ENCODE results near the gene CWC27.
"Not testable (repeated sequence)": the region's sequence is repeated elsewhere in the genome, so short reads cannot be mapped to it uniquely, and the experiment has no call there.

The CWC27 gene

DNA sequence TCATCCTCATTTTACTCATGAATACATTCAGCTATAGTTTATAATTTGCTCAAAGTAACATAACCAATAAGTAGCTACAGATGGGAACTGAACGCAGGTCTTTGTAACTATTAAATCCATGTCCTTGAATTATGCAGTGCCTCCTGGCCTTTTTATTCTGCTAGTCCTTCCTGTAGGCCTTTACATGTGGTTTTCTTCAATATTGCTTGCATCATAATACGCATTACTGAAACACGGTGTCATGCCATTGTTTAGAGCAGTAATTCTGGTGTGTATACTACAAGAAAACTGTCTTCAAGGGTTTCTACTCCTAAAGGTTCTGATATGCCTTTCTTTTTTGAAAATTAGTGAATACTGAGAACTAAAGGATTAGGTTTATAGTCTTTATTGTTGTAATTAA is 20.7 kb downstream of the CWC27 start:
- DNase-seq = no peak

DNA sequence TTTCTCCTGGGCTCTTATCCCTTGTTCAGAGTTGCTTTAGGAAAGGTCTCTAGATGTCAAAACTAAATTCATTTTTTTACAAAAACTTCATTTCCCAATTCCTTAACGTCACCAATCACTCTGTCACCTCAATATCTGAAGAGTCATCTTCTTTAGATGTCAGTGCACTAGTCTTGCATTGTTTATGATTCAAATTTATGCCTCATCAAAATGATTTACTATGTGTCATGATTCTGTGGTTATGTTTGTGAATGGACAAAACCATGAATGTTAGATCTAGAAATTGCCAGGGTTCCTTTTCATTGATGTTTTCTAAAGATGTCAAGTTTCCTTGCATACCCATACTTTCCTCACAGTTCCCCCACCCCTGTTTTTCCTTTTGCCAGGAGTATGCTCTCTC is 21.5 kb downstream of the CWC27 start:
- no peak for DNase-seq

- no peak for DNase-seq
These were observed 23.7 kb downstream of the CWC27 start for GRCh38 chr5:64792469-64792868.

DNA sequence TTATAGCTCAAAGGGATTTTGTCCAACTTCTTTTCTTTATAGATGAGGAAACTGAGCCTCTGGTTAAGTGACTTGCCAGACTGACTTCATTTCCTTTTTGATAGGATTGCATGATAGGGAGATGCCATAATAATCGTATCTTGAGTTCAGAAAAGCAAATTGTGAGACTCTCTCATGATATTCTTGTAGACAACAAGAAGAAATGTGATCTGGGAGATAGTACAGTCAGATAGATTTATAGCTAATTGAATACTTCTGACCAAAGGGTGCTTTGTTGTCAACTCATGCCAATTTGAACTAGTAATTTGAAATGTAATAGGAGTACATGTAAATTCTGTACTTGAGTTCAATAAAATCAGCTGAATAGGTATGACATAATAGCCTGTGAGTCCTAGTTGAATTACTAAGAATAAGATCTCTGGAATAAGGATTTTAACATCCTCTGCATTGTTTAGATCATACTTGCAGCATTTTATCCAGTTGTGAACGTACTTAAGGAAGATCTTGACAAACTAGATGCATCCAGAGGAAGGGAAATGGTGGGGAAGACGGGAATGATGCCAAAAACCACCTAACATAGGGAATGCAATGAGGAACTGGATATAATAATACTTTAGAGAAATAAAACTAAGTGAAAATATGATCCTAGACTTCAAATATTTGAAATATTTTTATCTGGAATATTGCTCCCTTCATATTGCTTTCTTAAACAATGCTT is 25.5 kb downstream of the CWC27 start:
- DNase-seq = no peak

DNA sequence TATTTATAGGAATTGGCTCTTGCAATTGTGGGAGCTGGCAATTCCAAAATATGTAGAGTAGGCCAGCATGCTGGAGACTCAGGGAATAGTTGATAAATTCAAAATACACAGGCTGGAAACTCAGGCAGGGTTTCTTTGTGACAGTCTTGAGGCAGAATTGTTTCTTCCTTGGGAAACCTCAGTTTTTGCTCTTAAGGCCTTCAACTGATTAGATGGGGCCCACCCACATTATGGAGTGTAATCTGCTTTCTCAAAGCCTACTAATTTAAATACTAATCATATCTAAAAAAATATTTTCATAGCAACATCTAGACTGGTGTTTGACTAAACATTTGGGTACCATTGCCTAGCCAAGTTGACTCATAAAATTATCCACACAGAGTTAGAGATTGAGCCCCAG is 27.6 kb downstream of the CWC27 start:
- DNase-seq = no peak

DNA sequence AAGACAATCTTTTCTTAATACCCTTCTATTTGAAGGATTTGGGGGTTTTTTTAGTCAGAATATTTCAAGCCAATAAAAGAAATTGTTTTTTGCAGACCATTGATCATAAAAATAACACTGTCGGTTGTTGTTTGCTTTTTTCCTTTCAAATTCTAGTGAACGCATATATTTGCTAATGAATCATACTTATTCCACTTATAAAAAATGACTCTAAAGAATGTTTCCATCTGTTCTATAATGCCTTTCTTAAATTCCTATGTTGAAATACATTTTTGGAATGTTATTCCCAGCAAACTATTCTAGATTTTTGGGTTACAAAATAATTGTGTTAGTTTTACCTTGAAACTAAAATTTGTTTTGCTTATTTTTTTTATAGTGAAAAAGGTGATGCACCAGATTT is 32.2 kb downstream of the CWC27 start:
- no peak for DNase-seq

- no peak for DNase-seq
These were observed 37.8 kb downstream of the CWC27 start for GRCh38 chr5:64806537-64806936.

DNA sequence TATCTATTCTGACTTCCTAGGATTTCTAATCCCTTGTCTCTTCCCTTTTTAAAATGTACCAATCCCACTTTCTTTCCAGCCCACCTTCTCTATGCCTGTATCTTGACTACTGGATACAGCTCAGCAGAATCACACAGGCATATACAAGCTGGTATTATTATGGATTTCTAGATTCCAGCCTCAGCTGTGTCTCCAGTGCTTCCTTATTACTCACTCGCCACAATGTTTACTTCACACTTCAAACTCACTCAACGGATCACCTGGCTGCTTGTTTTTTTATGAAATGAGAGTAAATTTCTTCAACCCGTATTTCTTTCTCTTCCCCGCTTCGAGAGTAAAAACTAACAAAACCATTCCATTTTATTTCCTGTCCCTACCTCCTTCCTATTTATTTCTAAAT is 38.8 kb downstream of the CWC27 start:
- no peak for DNase-seq

DNA sequence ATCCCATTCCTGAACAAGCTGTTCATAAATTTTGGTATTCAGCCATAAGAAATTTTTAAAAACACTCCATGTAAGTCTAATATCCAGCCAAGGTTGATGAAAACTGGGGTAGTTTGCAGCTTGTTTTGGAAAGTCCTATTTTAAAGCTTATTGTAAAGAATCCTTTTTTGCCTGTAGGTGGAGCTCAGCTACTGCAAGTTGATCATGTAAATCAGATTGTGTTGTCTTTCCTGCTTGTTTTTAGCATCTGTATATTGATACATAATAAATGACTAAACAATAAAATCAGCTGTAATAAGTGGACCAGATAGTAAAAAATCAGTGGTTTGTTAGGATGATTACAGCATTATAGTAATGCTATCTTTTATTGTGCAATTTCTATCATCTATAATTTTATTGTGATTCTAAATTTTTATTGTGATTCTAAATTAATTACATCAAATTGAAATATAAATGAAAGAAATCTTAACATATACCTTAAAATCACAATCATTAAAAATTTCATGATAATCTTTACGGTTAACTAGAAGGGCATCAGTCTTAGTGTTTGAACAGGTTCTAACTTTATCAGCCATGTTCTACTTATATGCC is 42.4 kb downstream of the CWC27 start:
- DNase-seq = no peak

GRCh38 chr5:64814073-64814472 is 45.3 kb downstream of the CWC27 start:
- no peak for DNase-seq

- no peak for DNase-seq
These were observed 49.5 kb downstream of the CWC27 start for GRCh38 chr5:64818245-64818644.

- not testable (repeated sequence) for DNase-seq
These were observed 50.6 kb downstream of the CWC27 start for GRCh38 chr5:64819345-64819744.

- DNase-seq = no peak
These were observed 53.6 kb downstream of the CWC27 start for GRCh38 chr5:64822320-64822719.

- DNase-seq = no peak
These were observed 57.8 kb downstream of the CWC27 start for GRCh38 chr5:64826541-64826940.

GRCh38 chr5:64827703-64828102 is 59.0 kb downstream of the CWC27 start:
- DNase-seq = no peak

DNA sequence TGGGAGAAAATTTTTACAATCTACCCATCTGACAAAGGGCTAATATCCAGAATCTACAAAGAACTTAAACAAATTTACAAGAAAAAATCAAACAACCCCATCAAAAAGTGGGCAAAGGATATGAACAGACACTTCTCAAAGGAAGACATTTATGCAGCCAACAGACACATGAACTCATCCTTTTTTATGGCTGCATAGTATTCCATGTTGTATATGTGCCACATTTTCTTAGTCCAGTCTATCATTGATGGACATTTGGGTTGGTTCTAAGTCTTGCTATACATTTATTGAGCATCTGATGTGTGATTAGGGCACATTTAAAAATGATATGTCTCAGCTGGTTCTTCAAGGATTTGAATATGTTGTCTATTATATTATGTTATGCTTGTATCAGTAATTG is 61.9 kb downstream of the CWC27 start:
- DNase-seq = not testable (repeated sequence)

GRCh38 chr5:64831996-64832395 is 63.3 kb downstream of the CWC27 start:
- DNase-seq = no peak

- DNase-seq = no peak
These were observed 65.3 kb downstream of the CWC27 start for GRCh38 chr5:64834037-64834436.

- no peak for DNase-seq
These were observed 65.9 kb downstream of the CWC27 start for GRCh38 chr5:64834611-64835010.

DNA sequence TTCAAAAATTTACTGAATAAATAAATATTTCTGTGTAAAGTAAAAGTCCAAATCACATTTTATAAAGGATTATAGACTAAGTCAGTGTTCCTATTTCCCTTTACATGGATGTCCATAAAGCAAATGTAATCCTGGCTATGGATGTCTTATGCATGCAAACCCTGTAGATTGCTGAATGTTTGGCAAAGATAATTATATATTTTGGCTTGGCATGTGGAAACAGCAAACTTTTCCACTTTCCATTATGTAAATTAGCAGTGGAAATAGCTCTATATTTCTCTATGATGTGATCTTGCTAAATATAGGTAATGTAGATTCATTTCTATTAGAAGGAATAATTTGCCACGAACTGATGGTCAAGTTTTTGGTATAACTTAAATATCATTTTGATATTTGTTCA is 66.5 kb downstream of the CWC27 start:
- no peak for DNase-seq

DNA sequence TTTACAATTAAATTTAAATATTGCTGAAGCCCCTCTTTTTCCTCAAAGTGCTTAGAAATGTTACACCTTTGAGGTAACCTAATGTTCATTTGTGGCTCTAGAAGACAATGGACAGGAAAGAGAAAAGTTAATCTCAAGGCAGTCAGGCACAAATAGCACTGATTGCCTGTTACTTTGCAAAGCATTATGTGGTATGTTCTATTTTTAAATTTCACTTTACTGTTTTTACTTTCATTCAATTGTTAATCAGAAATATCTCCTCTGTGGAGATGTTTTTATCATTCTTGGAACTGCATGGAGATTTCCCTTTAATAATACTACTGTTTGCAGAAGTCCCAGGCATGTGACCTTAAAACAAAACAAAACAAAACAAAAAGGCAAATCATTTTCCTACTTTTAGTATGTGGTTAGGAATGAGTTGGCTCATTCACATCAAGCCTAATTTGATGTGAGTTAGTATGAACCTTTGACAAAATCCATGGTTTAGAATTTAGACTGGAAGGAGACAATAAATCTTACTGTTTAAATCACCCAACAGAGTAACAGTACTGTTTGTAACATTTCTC is 67.5 kb downstream of the CWC27 start:
- DNase-seq = no peak

- no peak for DNase-seq
These were observed 68.1 kb downstream of the CWC27 start for GRCh38 chr5:64836786-64837185.

DNA sequence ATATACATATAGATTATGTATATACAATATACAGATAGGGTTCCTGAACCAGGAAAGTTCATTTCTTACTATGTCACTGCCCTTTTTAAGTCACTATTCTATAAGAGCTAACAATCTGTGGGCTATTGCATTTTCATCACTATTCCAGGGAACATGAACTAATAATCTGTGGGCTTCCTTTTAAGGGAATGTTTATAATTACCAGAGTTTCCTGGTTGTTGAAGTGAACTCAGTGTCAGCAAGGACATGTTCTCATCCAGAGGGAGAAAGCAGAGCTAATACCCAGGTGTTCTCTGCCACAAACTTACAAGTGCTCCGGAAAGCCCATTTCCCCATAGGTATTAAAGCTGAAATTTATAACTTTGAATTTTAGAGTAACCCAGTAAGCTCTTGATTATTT is 69.6 kb downstream of the CWC27 start:
- no peak for DNase-seq

DNA sequence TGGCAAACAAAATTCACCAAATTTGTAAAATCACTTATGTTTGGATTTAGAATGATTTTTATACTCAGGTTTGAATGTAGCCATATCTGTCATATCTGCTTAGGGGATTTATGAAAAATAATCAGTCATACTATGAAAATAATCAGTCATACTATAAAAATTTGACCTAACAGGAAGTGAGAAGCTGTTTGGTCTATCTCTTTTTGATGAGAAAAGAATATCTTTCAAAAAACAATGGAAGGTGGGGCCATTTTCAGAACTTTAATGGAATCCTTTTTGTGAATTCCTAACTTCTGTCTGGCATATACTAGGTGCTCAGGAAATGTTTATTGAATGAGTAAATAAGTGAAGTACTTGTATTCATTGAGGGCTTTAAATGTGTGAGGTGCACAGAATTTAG is 70.1 kb downstream of the CWC27 start:
- no peak for DNase-seq

GRCh38 chr5:64839936-64840335 is 71.2 kb downstream of the CWC27 start:
- DNase-seq = no peak

Measured in NCI-H2107 (cell line).